K562 (cell line): ENCODE measurements around the gene PHLDB2.

Experiments used
- E2F6 ChIP-seq, 2 experiments: IDR thresholded peaks; 2 replicates each; pipeline ENCODE4 v1.6.1; 2011; ENCODE audit warnings: borderline replicate concordance in 1 of 2, control low read depth in 1 of 2, low read depth in 1 of 2, low read length in 1 of 2, mild to moderate bottlenecking in 1 of 2, mixed read lengths in 1 of 2, moderate library complexity in 1 of 2; ENCODE audit not compliant: insufficient read depth in 1 of 2, insufficient read length in 1 of 2, poor library complexity in 1 of 2, severe bottlenecking in 1 of 2; ENCODE audit errors: extremely low read depth in 1 of 2
- FOXK2 ChIP-seq, 2 experiments: fragments of 450-650 bp; IDR thresholded peaks in 1 of 2; conservative IDR thresholded peaks in 1 of 2; 2 replicates each; pipeline ENCODE4 v1.6.1; 2016; ENCODE audit warnings: low read depth in 2 of 2, mild to moderate bottlenecking in 1 of 2
- ILF3 ChIP-seq: fragments of 450-650 bp; IDR thresholded peaks from 2 replicates; pipeline ENCODE4 v1.6.1; 2018; ENCODE audit warnings: antibody characterized with exemption, mild to moderate bottlenecking, moderate library complexity, borderline replicate concordance
- MAFG ChIP-seq: fragments of 450-650 bp; conservative IDR thresholded peaks from 2 replicates; pipeline ENCODE4 v1.6.1; 2016; ENCODE audit warnings: missing genetic modification characterization, missing compliant biosample characterization
- RAD21 ChIP-seq, 2 experiments: fragments of 250-450 bp in 1 of 2; fragments of 450-650 bp in 1 of 2; sonication (Bioruptor Pico) in 1 of 2; formaldehyde crosslinking in 1 of 2; IDR thresholded peaks in 1 of 2; conservative IDR thresholded peaks in 1 of 2; 2 replicates each; pipeline versions ENCODE4 v1.4.0 to v1.8.0; 2020 to 2022; ENCODE audit warnings: mild to moderate bottlenecking in 2 of 2, moderate library complexity in 1 of 2
- RBM34 ChIP-seq: fragments of 200-400 bp; formaldehyde crosslinking; IDR thresholded peaks from 2 replicates; pipeline ENCODE4 v1.6.1; 2018; ENCODE audit warnings: low read length, borderline replicate concordance; ENCODE audit not compliant: insufficient read depth
- SREBF2 ChIP-seq: sonication (generic); formaldehyde crosslinking; IDR thresholded peaks from 2 replicates; pipeline ENCODE4 v1.4.0; 2020; ENCODE audit warnings: mild to moderate bottlenecking, missing genetic modification reagents
- TAF1 ChIP-seq: IDR thresholded peaks from 2 replicates; pipeline ENCODE4 v1.6.1; 2011; ENCODE audit warnings: mild to moderate bottlenecking, low read length, moderate library complexity; ENCODE audit not compliant: insufficient read depth, control insufficient read depth, severe bottlenecking; ENCODE audit errors: extremely low read depth
- TBL1XR1 ChIP-seq, 2 experiments: IDR thresholded peaks; 2 replicates each; pipeline ENCODE4 v1.6.1; 2012; ENCODE audit warnings: improper control_type of control experiment in 2 of 2, low read length in 2 of 2, mild to moderate bottlenecking in 1 of 2
- TGIF2 ChIP-seq: sonication (generic); formaldehyde crosslinking; IDR thresholded peaks from 2 replicates; pipeline ENCODE4 v1.8.1; 2022; ENCODE audit warnings: mild to moderate bottlenecking, missing genetic modification reagents, moderate library complexity
- YY1 ChIP-seq, 3 experiments: IDR thresholded peaks; 2 replicates each; pipeline ENCODE4 v1.6.1; 2011; ENCODE audit warnings: low read length in 2 of 3, mild to moderate bottlenecking in 2 of 3, moderate library complexity in 2 of 3, borderline replicate concordance in 1 of 3, control low read depth in 1 of 3, low read depth in 1 of 3; ENCODE audit not compliant: insufficient read depth in 3 of 3, insufficient replicate concordance in 2 of 3, control insufficient read depth in 1 of 3, insufficient read length in 1 of 3; ENCODE audit errors: extremely low read depth in 1 of 3
- ZC3H4 ChIP-seq: sonication (generic); formaldehyde crosslinking; IDR thresholded peaks from 2 replicates; pipeline ENCODE4 v1.9.0; 2021; ENCODE audit warnings: missing genetic modification reagents, borderline replicate concordance
- ZNF41 ChIP-seq: fragments of 250-450 bp; sonication (Bioruptor Pico); conservative IDR thresholded peaks from 2 replicates; pipeline ENCODE4 v1.4.0; 2020; ENCODE audit warnings: mild to moderate bottlenecking

- TF ChIP-seq E2F6 (IDR thresholded peaks at IDR 0.05; ENCODE audit: borderline replicate concordance in 1 of 2, extremely low read depth in 1 of 2, insufficient read depth in 1 of 2, insufficient read length in 1 of 2, low read depth in 1 of 2, low read length in 1 of 2, poor library complexity in 1 of 2, severe bottlenecking in 1 of 2): no peak
- TF ChIP-seq ZNF41 (CRISPR knock-in tag): no peak
- TF ChIP-seq RAD21 (CRISPR knock-in tag; conservative IDR thresholded peaks at IDR 0.05 in 1 of 2, IDR thresholded peaks at IDR 0.05 in 1 of 2): no peak
- no peak for TF ChIP-seq FOXK2 (conservative IDR thresholded peaks at IDR 0.05 in 1 of 2, IDR thresholded peaks at IDR 0.05 in 1 of 2; ENCODE audit: low read depth in 2 of 2)
- TF ChIP-seq SREBF2 (CRISPR knock-in tag): no peak
- no peak for TF ChIP-seq ZC3H4 (CRISPR knock-in tag)
- no peak for TF ChIP-seq TGIF2
- TF ChIP-seq MAFG (tag): no peak
- TF ChIP-seq ILF3: no peak
- no peak for TF ChIP-seq RBM34
- no peak for TF ChIP-seq YY1 (IDR thresholded peaks at IDR 0.05; ENCODE audit: borderline replicate concordance in 1 of 3, control insufficient read depth in 1 of 3, extremely low read depth in 1 of 3, insufficient read depth in 3 of 3, insufficient read length in 1 of 3, insufficient replicate concordance in 2 of 3, low read depth in 1 of 3, low read length in 2 of 3)
- no peak for TF ChIP-seq TAF1
- TF ChIP-seq TBL1XR1 (IDR thresholded peaks at IDR 0.05; ENCODE audit: low read length in 2 of 2): no peak
Measured at GRCh38 chr3:111952086-111952485, 93.0 kb downstream of the PHLDB2 start.
